Transverse colon (tissue), 4 donors: ENCODE results near the gene TUBE1. TPM values are rescaled to one million over a fixed set of nuclear protein-coding genes. Genes with fewer than 3 reads are reported as not detected.

Experiments
- DNase-seq: peaks from one replicate; pipeline ENCODE4 v3.0.0-alpha.2; 2019
- H3K27ac ChIP-seq, 4 donors: fragments of 200-600 bp; sonication (generic); 2 replicates each; pipeline ENCODE4 v1.5.1; 2016 to 2018; ENCODE audit warnings: inconsistent platforms in 4 of 4
- H3K27me3 ChIP-seq: fragments of 200-600 bp; sonication (generic); 2 replicates; pipeline ENCODE4 v1.5.1; 2017; ENCODE audit warnings: inconsistent platforms
- H3K36me3 ChIP-seq, 4 donors: fragments of 200-600 bp; sonication (generic); 2 replicates each; pipeline ENCODE4 v1.5.1; 2017 to 2019; ENCODE audit warnings: inconsistent platforms in 4 of 4
- H3K4me1 ChIP-seq, 4 donors: fragments of 200-600 bp; sonication (generic); 2 replicates each; pipeline ENCODE4 v1.5.1; 2017 to 2020; ENCODE audit warnings: inconsistent platforms in 4 of 4
- H3K4me3 ChIP-seq, 4 donors: fragments of 200-600 bp; sonication (generic); 1 replicate in 1 of 4; 2 replicates in 3 of 4; pipeline versions ENCODE4 v1.5.1 to v1.6.1; 2017 to 2019; ENCODE audit warnings: inconsistent platforms in 4 of 4
- H3K9me3 ChIP-seq, 2 donors: fragments of 200-600 bp; sonication (generic); 2 replicates each; pipeline ENCODE4 v1.5.1; 2017 to 2019; ENCODE audit warnings: inconsistent platforms in 2 of 2
- EP300 ChIP-seq: sonication (generic); formaldehyde crosslinking; IDR thresholded peaks from one replicate; pipeline ENCODE4 v1.6.1; 2017; ENCODE audit warnings: antibody characterized with exemption, low read depth
- POLR2A ChIP-seq: fragments of 450-650 bp; IDR thresholded peaks from one replicate; pipeline ENCODE4 v1.6.1; 2016; ENCODE audit warnings: antibody characterized with exemption, mild to moderate bottlenecking, moderate library complexity
- POLR2AphosphoS5 ChIP-seq, 3 donors: sonication (generic); formaldehyde crosslinking; IDR thresholded peaks; one replicate each; pipeline ENCODE4 v1.6.1; 2016; ENCODE audit warnings: antibody characterized with exemption in 3 of 3
- WGBS, 2 donors: methylation state at CpG; one replicate each; pipeline ENCODE4 v1.1.5; 2018; ENCODE audit warnings: low coverage in 1 of 2; 5-methylcytosine and 5-hydroxymethylcytosine counted together
- in situ Hi-C, 4 donors: fragments of 200-750 bp; cut with MboI; loops; one replicate each; pipeline versions ENCODE4 v1.15.0 to v1.15.1; 2017; ENCODE audit warnings: low sequenced_read_pairs in 3 of 4, low pct_ligation_motif_present in 1 of 4, low pct_unique_long_range_greater_than_20kb in 1 of 4
- intact Hi-C: fragments of 100-400 bp; cut with DNase I; formaldehyde crosslinking; loops from one replicate; pipeline ENCODE4 v1.15.1; 2023; ENCODE audit warnings: low total_unique reads
- total RNA-seq, 4 donors: library from RNA; depleted of rRNA; stranded (reverse); fragments of >200 nt; gene quantifications; one replicate each; pipeline ENCODE4 v1.1.0, GENCODE V29; 2016
- TF ChIP-seq, protein P1 (sequence below), 5 experiments: fragments of 200-600 bp in 3 of 5; fragments of 450-650 bp in 2 of 5; sonication (generic) in 3 of 5; IDR thresholded peaks; 1 replicate in 2 of 5; 2 replicates in 3 of 5; pipeline ENCODE4 v1.5.1; 2016 to 2017; ENCODE audit warnings: antibody characterized with exemption in 5 of 5, inconsistent platforms in 3 of 5, mild to moderate bottlenecking in 2 of 5, moderate library complexity in 1 of 5

The TUBE1 gene
- total RNA-seq, 4 donors from 2014 or later, result 15.9 to 48.4 (median 26.5) TPM

GRCh38 chr6:112122756-112123155, 35.5 kb upstream of the TUBE1 start:
- Histone ChIP-seq H3K27me3 (no peaks in the 10 kb centered on the region), H3K36me3 (peaks cover 0 to 8% (median 3%) of the 10 kb centered on the region in 4 donors), H3K9me3 (no peaks in the 10 kb centered on the region), H3K4me3 (no peak overlapping the region), H3K27ac (no peak overlapping the region), H3K4me1 (peaks cover 0 to 3% (median 0%) of the 10 kb centered on the region in 4 donors)
- TF ChIP-seq, protein P1, sequence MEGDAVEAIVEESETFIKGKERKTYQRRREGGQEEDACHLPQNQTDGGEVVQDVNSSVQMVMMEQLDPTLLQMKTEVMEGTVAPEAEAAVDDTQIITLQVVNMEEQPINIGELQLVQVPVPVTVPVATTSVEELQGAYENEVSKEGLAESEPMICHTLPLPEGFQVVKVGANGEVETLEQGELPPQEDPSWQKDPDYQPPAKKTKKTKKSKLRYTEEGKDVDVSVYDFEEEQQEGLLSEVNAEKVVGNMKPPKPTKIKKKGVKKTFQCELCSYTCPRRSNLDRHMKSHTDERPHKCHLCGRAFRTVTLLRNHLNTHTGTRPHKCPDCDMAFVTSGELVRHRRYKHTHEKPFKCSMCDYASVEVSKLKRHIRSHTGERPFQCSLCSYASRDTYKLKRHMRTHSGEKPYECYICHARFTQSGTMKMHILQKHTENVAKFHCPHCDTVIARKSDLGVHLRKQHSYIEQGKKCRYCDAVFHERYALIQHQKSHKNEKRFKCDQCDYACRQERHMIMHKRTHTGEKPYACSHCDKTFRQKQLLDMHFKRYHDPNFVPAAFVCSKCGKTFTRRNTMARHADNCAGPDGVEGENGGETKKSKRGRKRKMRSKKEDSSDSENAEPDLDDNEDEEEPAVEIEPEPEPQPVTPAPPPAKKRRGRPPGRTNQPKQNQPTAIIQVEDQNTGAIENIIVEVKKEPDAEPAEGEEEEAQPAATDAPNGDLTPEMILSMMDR (IDR thresholded peaks at IDR 0.05), result no peak
- TF ChIP-seq EP300 (no peak), POLR2AphosphoS5 (IDR thresholded peaks at IDR 0.05) (no peak), POLR2A (no peak)
- DNase-seq, result no peak
- WGBS, 2 donors, result 68 to 91% methylated on average over 2 of the region's 2 CpGs
- in situ Hi-C loops (no loop called here), intact Hi-C loops (no loop called here)

GRCh38 chr6:112118034-112118433, 30.8 kb upstream of the TUBE1 start:
- Histone ChIP-seq H3K36me3 (peaks cover 0 to 8% (median 0%) of the 10 kb centered on the region in 4 donors), H3K27ac (no peak overlapping the region), H3K27me3 (no peaks in the 10 kb centered on the region), H3K4me3 (no peak overlapping the region), H3K4me1 (peaks cover 0 to under 1% (median 0%) of the 10 kb centered on the region in 4 donors), H3K9me3 (no peaks in the 10 kb centered on the region)
- in situ Hi-C loops (no loop called here), intact Hi-C loops (no loop called here)
- no peak for DNase-seq
- no peak for TF ChIP-seq EP300

GRCh38 chr6:112117554-112117953, 30.3 kb upstream of the TUBE1 start:
- 71% methylated on average over 1 of the region's 1 CpG; no CpG with 5 or more reads in 1 of the 2 donors for WGBS, 2 donors
- intact Hi-C loops, result no loop called here
- no peak for TF ChIP-seq POLR2AphosphoS5 (IDR thresholded peaks at IDR 0.05)
- TF ChIP-seq, protein P1 (IDR thresholded peaks at IDR 0.05), result no peak
- no peak for TF ChIP-seq EP300
- no peak for TF ChIP-seq POLR2A
- no peak for DNase-seq
- H3K27ac ChIP-seq, result no peak overlapping the region
- no peaks in the 10 kb centered on the region for H3K27me3 ChIP-seq
- H3K9me3 ChIP-seq, result no peaks in the 10 kb centered on the region
- in situ Hi-C loops, result no loop called here
- no peaks in the 10 kb centered on the region for H3K4me1 ChIP-seq
- H3K36me3 ChIP-seq, result peaks cover 0 to 8% (median 0%) of the 10 kb centered on the region in 4 donors
- no peak overlapping the region for H3K4me3 ChIP-seq

DNA sequence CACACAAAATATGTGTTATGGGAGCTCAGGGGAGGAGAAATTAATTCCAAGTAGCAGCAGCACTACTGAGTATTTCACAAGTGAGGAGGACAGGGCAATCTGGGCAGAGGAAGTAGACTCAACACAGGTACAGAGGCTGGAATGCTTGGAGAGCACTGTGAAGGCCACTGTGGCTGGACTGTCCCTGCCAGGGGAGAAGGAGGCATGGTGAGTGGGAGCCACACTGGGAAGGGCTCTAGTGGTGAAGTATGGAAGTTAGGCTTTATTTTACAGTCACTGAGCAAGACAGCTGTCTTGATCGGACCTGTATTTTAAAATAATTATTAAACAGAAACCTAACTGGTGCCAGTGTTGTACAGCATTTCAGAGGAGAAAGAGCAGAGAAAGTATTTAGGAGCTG, 28.9 kb upstream of the TUBE1 start:
- in situ Hi-C loops (no loop called here), intact Hi-C loops (no loop called here)
- no peak overlapping the region for H3K4me3 ChIP-seq
- H3K9me3 ChIP-seq, result no peaks in the 10 kb centered on the region
- 71 to 91% methylated on average over 1 of the region's 1 CpG for WGBS, 2 donors
- H3K36me3 ChIP-seq, result peaks cover 0 to 8% (median 0%) of the 10 kb centered on the region in 4 donors
- no peaks in the 10 kb centered on the region for H3K27me3 ChIP-seq
- H3K27ac ChIP-seq, result no peak overlapping the region
- no peak for DNase-seq
- TF ChIP-seq POLR2AphosphoS5 (IDR thresholded peaks at IDR 0.05) (no peak), POLR2A (no peak)
- no peaks in the 10 kb centered on the region for H3K4me1 ChIP-seq

GRCh38 chr6:112114577-112115223, 27.4 kb upstream of the TUBE1 start:
- H3K4me1 ChIP-seq, result no peaks in the 10 kb centered on the region
- peaks cover 0 to 8% (median 0%) of the 10 kb centered on the region in 4 donors for H3K36me3 ChIP-seq
- no peak for DNase-seq
- H3K4me3 ChIP-seq, result no peak overlapping the region
- H3K27ac ChIP-seq, result no peak overlapping the region
- in situ Hi-C loops (no loop called here), intact Hi-C loops (no loop called here)
- H3K27me3 ChIP-seq, result no peaks in the 10 kb centered on the region
- H3K9me3 ChIP-seq, result no peaks in the 10 kb centered on the region
- no peak for TF ChIP-seq EP300
- TF ChIP-seq, protein P1 (IDR thresholded peaks at IDR 0.05), result no peak
- no peak for TF ChIP-seq POLR2AphosphoS5 (IDR thresholded peaks at IDR 0.05)
- 91 to 96% methylated on average over 2 to 3 of the region's 3 CpGs for WGBS, 2 donors
